NCI-H1417 treated with DMSO at 0.1 percent for 48 hours (cell line): Measurements from ENCODE around the gene METAP1D.
"Not testable (repeated sequence)": the region's sequence is repeated elsewhere in the genome, so short reads cannot be mapped to it uniquely, and the experiment has no call there.

ENCODE experiments used
- DNase-seq: peaks from one replicate; lab custom pipeline; 2025; lab: John Stamatoyannopoulos, UW

METAP1D gene

DNA sequence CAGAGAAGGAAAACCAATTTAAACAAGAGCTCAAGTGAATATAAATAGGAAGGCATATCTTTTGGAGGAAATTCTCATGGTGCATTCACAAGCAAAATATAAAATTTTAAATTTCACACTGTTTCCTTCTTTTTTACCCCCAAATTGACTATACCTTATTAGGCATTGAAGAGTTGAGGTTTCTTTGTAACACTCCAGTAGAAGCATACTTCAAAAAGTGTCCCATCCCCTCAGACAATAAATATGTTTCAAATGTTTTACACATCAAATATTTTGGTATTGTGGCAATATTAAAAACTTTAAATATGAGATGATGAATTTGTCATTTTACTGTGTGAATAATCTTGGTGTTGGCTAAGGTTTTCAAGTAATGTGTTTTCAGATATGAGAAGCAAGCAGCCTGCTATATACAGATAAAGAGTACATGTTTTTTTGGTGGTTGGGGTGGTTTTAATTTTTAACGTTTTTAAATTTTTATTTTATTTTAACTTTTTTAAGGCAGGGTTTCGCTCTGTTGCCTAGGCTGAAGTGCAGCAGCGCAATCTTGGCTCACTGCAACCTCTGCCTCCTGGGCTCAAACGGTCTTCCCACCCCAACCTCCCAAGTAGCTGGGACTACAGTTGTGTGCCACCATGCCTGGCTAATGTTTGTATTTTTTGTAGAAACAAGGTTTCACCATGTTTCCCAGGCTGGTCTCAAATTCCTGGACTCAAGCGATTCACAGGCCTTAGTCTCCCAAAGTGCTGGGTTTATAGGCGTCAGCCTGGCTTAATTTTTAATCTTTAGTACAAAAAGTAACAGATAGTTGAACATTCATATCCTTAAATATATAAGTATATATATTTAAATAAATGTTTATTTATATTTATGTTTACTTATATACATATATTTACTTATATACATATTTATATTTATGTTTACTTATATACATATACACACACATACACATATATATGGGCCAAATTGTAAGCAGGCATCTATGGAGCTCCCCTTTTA, 49.1 kb downstream of the METAP1D start:
- no peak for DNase-seq

DNA sequence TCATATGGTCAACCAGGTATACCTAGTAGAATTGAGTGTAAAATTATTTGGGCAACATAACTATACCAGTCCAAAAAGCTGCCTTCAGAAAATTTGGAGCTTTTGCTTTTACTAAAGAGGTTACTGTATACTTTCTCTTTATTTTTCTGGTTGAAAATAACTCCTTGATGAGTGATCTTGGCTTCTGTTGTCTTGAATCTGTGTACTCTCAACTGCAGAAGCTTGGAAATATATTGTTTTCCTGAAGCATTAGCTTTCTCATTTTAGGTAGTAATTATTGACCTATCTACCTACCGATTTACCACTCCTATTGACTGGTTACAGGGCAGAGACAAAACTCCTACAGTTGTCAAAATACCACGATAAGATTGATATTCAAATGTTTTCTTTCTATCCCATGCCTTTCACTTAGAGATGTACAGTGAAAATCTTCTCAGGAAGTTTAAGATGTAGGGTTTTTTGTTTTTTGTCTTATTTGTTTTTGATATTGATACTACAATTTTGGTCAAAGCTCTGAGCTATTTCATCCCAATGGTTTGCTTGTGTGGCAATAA, 49.9 kb downstream of the METAP1D start:
- DNase-seq = no peak

DNA sequence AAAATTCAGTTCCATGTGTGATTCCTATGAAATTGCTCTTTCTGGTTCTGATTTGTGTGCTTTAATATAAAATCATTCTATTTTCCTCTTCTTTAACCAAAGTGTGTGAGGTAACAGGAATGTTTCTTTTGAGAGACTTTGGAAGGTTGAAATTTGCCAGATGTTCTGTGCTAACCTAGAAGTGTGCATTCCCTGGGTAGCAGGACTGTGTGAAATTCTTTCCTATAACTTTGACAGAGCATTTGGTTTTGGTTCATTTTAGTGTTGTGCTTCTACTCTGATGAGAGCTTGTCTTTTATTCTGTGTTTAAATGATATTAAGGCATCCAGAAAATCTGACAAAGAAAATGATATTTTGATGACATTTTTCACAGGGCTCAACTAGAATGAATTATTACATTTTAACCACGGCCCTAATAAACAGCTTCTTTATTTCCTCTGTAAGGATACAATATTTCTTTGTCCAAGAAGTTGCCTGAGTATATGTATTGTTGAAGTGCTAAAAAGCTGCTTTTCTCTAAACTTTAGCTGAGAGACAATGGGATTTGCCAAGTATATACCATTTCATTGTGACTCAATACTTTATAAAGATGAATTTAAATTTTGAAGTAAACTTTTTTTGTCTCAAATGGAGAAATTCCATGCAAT, 50.8 kb downstream of the METAP1D start:
- no peak for DNase-seq

DNA sequence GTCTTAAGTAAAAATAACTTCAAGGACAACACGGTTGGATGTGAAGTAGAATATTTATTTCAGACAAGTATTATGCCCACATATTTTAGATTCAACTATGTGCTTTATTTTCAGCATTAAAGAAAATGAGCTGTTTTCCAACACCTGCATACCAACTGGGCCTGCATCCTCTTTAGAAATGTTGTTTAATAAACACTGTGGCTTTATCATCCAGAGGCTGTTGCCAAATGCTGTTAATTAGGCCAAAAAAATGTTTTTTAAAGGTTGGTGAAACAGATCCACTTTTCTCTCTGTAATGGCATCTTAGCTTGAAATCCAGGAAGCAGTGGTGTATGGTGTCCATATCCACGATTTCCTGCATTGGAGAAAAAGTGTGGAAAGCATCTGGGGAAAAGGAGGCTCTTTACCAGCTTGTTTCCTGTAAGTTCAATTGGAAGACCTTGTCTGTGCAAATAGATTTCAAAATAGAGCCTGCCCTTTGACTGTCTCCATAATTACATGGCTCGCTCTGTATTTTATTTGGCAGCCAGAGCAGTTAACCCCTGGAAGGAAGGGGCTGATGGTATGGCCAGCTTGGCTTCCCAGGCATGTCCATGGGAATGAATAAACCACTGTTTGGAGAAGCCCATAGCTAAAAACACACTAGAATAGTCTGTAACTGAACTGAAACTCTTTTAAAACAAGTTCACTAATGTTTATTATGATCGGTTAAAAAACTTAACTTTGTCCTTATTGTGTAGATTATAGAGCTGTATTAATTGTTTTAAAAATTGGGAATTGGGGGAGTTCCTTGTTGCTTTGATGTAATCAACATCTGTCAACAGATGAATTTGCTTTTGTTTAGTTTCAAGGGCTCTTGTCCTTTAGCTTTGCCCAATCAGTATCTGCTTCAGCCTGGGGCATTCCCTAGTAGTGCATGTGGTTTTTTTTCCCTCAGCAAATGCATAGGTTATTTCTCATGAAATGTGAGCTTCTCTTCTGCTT, 52.5 kb downstream of the METAP1D start:
- DNase-seq = no peak

DNA sequence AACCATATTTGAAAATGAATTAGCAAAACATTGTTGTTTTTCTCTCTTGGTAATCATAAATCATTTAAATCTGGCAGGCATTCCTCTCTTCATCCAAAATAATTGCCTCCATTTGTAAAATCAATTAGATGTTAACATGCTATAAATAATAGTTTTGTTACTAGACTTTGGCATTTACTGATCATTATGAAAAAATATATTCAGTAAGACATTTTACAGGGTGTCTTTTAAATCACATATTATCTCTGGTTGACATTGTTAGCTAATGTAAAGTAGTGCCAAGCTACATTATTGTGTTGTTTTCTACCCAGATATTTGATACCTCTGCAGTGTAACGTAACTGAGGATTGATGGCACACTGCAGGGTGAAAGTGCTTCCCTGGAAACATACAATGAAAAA, 53.7 kb downstream of the METAP1D start:
- no peak for DNase-seq

DNA sequence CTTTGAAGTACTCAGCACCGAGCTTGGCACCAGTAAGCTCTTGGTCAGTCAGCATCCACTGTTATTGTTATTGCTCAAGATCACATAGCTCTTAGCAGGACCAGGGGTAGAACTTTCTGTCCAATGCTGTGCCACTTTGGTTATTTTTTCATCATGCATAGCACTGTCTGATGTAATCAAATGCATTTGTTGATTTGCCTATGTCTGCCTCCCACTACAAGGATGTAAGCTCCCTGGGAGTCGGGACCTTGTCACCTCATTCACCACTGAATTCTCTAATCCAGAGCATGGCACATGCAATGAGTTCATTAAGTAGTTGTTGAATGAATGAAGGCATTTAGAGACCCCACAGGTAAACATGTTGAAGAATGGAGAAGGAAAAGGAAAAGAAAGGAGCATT, 56.5 kb downstream of the METAP1D start:
- no peak for DNase-seq

DNA sequence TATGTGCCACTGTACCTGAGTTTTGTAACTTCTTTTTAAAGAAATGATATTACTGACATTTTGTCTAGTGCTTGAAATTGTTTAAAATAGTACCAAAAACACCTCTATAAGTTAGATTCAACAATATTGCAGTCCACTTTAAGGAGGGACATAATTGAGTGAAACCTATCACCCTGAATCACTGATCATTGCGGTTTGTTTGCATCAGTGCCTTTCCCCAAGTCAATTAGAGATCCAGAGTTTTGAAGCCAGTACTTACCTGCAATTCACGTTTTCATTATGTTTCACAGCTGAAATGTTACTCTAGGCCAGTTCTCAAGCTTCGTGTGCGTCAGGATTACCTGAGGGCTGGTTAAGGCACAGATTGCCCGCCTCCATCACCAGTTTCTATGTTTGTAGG, 58.9 kb downstream of the METAP1D start:
- DNase-seq = no peak

DNA sequence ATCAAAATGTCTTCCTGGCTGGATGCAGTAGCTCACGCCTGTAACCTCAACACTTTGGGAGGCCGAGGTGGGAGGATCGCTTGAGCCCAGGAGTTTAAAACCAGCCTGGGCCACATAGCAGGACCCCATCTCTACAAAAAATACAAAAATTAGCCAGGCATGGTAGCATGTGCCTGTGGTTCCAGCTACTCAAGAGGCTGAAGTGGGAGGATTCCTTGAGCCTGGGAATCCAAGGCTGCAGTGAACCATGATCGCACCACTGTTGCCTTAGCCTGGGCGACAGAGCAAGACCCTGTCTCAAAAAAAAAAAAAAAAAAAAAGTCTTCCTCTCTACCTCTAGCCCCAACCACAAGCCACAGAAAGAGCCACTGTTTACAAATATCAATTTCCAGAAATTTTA, 60.4 kb downstream of the METAP1D start:
- not testable (repeated sequence) for DNase-seq

DNA sequence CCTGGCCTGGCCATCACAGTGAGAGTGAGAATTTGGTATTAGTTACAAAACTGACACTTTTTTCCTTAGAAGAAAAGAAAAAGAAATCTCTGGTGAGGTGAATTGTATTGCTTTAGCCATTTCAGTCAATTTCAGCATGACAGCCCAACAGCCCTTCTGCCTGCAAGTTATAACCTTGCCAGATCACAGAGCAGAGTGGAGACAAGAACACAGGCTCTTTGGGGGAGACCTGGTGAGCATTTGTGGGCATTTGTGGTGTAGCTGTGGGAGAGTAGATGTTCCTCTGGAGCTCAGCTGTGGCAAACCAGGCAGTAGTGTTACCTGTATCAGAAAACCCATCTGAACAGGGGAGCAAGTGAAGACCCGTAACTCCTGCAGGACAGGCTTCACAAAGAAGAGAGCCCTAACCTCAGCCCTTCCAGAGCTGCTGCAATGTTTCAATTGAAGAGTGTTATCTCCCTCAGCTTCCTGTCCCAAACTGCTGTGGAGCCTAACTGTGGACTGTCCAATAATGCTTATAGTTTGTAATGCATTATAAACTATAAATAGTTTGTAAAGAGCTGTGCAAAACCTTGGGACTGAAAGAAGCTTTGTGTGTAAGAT, 62.8 kb downstream of the METAP1D start:
- DNase-seq = no peak

DNA sequence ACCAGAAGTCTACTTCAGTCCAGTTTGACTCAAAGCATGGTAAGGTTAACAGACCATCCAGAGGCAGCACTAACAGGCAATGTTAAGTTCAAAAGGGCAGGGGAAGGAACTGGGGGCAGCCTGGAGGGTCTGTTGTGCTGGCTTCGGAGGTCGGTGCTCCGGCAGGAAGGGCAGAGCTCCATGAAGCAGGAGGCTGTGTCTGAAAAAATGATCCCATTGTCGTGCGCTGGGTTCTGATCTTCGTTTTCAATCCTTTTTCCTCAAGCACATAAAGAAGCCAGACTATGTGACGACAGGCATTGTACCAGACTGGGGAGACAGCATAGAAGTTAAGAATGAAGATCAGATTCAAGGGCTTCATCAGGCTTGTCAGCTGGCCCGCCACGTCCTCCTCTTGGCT, 63.7 kb downstream of the METAP1D start:
- DNase-seq = no peak

DNA sequence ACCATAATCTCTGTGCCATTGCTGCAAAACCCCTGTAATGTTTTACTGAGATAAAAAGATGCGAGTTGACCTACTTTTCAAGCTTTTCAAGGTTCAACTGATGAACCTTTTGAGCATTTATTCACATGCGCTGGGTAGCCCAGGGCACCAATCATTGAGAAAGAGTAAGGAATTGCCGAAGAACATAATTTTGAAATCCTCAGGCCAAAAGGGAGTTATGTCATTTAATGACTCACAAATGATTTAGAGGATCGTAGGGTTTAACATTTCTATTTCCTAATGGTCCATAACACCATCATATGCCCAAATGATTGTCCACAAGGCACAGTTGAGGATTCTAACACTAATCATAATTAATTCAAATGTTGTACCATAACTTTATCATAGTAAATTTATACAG, 65.4 kb downstream of the METAP1D start:
- DNase-seq = no peak

DNA sequence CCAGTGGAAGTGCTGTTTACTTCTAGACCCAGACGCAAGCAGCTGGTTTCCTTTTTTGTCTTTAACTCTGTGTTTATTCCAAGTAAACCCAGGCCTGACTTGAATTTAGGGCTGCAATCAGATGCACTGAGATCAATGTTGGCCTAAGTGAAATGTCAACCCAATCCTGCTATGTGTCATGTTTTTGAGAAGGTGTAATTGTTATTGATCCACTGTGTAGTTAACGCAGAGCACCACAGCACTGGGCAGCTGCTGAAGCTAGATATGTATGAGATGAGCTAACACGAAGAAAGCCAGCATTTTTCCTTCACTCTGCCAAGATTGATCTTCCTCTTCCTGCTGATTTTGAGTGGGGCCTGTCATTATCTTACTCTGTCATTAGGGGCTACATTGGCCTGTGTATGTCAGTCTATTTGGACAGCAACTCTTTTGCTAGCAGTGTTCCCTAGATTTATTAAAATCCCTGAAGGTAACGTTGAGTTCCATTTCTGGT, 66.7 kb downstream of the METAP1D start:
- no peak for DNase-seq

DNA sequence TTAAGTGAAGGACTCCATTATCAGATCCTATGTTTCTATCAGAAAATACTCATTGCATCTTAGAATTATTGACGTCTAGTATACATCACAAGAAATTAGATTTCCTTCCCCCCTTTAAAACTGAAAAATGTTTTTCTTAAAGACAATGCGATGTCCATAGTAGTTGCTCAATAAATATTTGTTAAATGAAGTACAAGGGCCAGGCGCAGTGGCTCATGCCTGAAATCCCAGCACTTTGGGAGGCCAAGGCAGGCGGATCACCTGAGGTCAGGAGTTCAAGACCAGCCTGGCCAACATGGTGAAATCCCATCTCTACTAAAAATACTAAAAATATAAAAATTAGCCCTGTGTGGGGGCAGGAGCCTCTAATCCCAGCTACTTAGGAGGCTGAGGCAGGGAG, 68.2 kb downstream of the METAP1D start:
- not testable (repeated sequence) for DNase-seq

DNA sequence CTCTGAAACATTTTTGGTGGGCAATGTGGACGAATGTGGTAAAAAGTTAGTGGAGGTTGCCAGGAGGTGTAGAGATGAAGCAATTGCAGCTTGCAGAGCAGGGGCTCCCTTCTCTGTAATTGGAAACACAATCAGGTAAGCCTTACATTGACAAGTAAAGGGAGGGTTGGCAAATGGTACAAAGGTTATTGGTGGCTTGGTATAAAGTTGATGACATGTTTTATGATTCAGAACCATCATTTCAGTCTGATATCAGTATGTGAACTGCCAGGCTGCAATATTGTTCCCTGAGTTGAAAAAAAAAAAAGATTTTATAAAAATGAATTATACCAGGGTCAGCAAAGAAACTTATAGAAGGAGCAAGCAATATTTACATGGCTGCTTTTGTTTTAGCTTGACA, 71.2 kb downstream of the METAP1D start:
- no peak for DNase-seq

DNA sequence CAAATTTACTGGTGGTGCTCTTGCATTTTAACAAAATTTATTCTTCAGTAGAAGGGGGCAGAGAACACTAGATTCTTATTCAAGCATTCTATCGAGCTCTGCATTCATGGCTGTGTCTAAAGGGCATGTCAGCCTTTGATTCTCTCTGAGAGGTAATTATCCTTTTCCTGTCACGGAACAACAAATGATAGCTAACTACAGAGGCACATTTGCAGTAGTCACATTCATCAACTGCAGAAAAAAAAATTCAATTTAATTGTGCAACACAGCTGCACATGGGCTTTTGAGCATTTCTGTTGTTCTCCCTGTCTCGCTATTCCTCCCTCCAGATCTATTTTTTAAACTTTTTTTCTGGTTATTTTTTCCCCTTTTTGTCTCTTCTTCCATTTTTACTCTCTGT, 72.5 kb downstream of the METAP1D start:
- DNase-seq = no peak

DNA sequence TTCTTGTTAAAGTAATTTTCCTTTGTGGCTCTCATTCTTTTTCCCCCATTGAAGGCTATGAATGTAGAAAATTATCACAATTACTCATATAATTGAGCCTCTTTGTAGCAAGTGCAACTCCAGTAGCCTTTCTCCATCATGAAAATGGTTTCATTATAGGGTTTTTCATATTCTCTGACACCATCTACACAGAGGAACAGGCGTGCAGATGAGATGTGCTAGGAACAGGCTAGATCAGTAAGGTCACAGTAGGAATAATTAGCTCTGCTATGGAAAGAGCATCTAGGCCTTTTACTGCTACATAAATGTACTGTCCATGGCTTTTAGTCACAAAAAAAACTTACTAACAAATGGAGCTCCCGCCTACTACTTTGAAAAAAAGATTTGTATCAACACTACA, 73.0 kb downstream of the METAP1D start:
- DNase-seq = no peak

DNA sequence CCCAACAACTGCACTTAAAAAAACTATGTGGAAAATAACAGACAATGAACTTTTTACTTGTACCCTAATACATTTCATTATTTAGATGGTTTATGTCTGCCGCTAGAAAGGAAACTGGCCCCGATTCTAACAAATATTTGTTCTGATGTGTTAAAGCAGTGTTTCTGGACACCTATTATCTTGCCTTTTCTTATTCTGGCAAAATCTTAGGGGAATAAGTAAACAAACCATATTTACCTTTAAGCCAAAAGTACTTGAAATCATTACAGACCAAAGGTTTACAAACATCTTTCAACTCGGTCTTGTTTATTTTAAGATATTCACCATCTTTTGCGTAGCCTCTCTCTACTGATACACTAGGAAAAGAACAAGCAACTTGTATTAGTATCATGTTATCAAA, 73.8 kb downstream of the METAP1D start:
- no peak for DNase-seq

DNA sequence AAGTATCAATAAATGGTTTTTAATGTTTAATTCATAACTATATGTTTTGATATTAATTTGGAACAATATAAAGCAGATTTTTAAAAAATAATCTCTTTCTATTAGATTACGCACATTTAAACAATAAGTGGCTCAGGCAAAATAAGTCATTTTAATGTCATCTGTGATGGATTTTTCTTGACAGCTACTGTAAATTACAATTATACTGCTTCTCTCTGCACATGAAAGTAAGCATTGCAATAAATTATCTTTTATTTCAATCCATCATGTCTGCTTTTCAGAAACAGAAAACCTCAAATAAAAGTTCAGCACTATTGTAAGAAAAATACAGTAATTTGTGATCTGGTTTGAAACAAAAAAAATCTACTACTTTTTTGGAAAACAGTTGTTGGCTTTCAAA, 74.5 kb downstream of the METAP1D start:
- no peak for DNase-seq

DNA sequence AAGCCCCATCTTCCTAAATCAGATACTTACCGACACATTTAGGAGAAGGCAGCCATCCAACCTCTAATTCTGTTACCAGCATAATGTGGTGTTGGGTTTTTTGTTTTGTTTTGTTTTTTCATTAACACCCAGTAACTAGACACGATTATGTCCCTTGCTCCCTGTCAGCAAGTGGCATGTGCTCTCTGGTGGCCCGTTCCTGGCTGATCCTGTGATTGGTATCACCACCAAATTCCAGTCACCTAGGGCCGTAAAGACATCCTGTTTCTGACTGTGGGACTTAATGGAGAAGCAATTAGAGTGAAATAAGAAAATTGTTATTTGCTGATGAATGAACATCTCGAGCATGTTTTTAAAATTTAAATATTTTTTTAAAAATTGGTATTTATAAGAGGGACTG, 79.7 kb downstream of the METAP1D start:
- no peak for DNase-seq

DNA sequence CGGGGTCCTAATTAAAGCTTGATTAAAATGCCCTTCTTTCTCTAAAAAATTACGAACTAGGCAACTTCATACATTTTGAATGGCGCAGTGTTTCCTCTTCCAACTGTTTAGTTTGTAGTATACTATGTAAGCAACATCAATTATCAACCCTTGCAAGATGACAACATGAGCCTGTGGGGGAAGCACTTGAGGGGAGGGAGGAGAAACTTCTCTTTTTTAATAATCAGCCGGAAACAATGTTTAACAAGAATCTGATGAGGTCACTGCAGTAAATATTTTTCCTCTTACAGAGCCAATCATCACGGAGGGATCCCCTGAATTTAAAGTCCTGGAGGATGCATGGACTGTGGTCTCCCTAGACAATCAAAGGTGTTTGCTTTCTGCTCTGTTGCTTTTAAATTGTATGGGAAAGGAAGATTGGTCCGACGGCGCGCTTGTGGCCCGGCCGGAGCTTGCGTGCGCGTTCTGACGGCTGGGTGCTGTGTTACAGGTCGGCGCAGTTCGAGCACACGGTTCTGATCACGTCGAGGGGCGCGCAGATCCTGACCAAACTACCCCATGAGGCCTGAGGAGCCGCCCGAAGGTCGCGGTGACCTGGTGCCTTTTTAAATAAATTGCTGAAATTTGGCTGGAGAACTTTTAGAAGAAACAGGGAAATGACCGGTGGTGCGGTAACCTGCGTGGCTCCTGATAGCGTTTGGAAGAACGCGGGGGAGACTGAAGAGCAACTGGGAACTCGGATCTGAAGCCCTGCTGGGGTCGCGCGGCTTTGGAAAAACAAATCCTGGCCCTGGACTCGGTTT, 80.3 kb downstream of the METAP1D start:
- no peak for DNase-seq
